H9 (cell line): ENCODE data around the gene GABBR2. TPM values are rescaled to one million over a fixed set of nuclear protein-coding genes. Genes with fewer than 3 reads are reported as not detected.

Experiments used
- DNase-seq: peaks from one replicate; pipeline ENCODE4 v3.0.0-alpha.2; 2017
- H2AFZ ChIP-seq: one replicate; pipeline ENCODE4 v1.6.1; 2013; ENCODE audit warnings: mild to moderate bottlenecking, low read length, control low read depth, moderate library complexity
- H2AK5ac ChIP-seq: 2 replicates; pipeline ENCODE4 v1.6.1; 2013; ENCODE audit warnings: low read length, control low read depth, mixed read lengths; ENCODE audit not compliant: insufficient read length
- H2BK120ac ChIP-seq: one replicate; pipeline ENCODE4 v1.6.1; 2013; ENCODE audit warnings: low read depth, mild to moderate bottlenecking, low read length, control low read depth, inconsistent platforms; ENCODE audit not compliant: poor library complexity, severe bottlenecking
- H2BK12ac ChIP-seq: 2 replicates; pipeline ENCODE4 v1.6.1; 2013; ENCODE audit warnings: low read length, control low read depth, mixed read lengths, low read depth; ENCODE audit not compliant: insufficient read length
- H2BK15ac ChIP-seq: 2 replicates; pipeline ENCODE4 v1.6.1; 2013; ENCODE audit warnings: low read depth, low read length, control low read depth
- H2BK20ac ChIP-seq: one replicate; pipeline ENCODE4 v1.6.1; 2013; ENCODE audit warnings: low read depth, mild to moderate bottlenecking, low read length, control low read depth, inconsistent platforms; ENCODE audit not compliant: poor library complexity, severe bottlenecking
- H2BK5ac ChIP-seq: 2 replicates; pipeline ENCODE4 v1.6.1; 2013; ENCODE audit warnings: low read length, control low read depth, mixed read lengths; ENCODE audit not compliant: insufficient read length
- H3K14ac ChIP-seq: 2 replicates; pipeline ENCODE4 v1.6.1; 2013; ENCODE audit warnings: low read length, control low read depth; ENCODE audit not compliant: insufficient read depth
- H3K18ac ChIP-seq: 2 replicates; pipeline ENCODE4 v1.6.1; 2013; ENCODE audit warnings: low read depth, mild to moderate bottlenecking, mixed read lengths, low read length, control low read depth; ENCODE audit not compliant: insufficient read length
- H3K23ac ChIP-seq: 2 replicates; pipeline ENCODE4 v1.6.1; 2013; ENCODE audit warnings: low read length, control low read depth, mixed read lengths, low read depth; ENCODE audit not compliant: insufficient read length
- H3K23me2 ChIP-seq: 2 replicates; pipeline ENCODE4 v1.6.1; 2013; ENCODE audit warnings: low read depth, mild to moderate bottlenecking, mixed read lengths, low read length, control low read depth; ENCODE audit not compliant: insufficient read length, poor library complexity, severe bottlenecking
- H3K27ac ChIP-seq: 2 replicates; pipeline ENCODE4 v1.5.1; 2013; ENCODE audit warnings: low read length, control low read depth, mixed read lengths, low read depth; ENCODE audit not compliant: insufficient read length
- H3K27me3 ChIP-seq: 2 replicates; pipeline ENCODE4 v1.6.1; 2013; ENCODE audit warnings: low read length, control low read depth, inconsistent platforms; ENCODE audit not compliant: insufficient read depth
- H3K4ac ChIP-seq: 2 replicates; pipeline ENCODE4 v1.6.1; 2013; ENCODE audit warnings: low read depth, mild to moderate bottlenecking, control low read depth, inconsistent platforms, low read length, moderate library complexity
- H3K4me1 ChIP-seq: 2 replicates; pipeline ENCODE4 v1.6.1; 2013; ENCODE audit warnings: low read length, control low read depth, inconsistent platforms; ENCODE audit not compliant: insufficient read depth
- H3K4me2 ChIP-seq: 2 replicates; pipeline ENCODE4 v1.6.1; 2013; ENCODE audit warnings: low read length, control low read depth, mixed read lengths; ENCODE audit not compliant: insufficient read length, insufficient read depth
- H3K56ac ChIP-seq: 2 replicates; pipeline ENCODE4 v1.6.1; 2013; ENCODE audit warnings: low read depth, mild to moderate bottlenecking, mixed read lengths, low read length, control low read depth; ENCODE audit not compliant: insufficient read length
- H3K79me1 ChIP-seq: 2 replicates; pipeline ENCODE4 v1.6.1; 2013; ENCODE audit warnings: low read depth, mild to moderate bottlenecking, moderate library complexity, low read length, control low read depth, inconsistent platforms; ENCODE audit not compliant: insufficient read depth, poor library complexity, severe bottlenecking
- H3K79me2 ChIP-seq: 2 replicates; pipeline ENCODE4 v1.6.1; 2013; ENCODE audit warnings: low read length, control low read depth, inconsistent platforms; ENCODE audit not compliant: insufficient read depth
- H3K9ac ChIP-seq: 2 replicates; pipeline ENCODE4 v1.6.1; 2013; ENCODE audit warnings: low read length, control low read depth, mixed read lengths; ENCODE audit not compliant: insufficient read length; ENCODE audit errors: extremely low read depth
- H3K9me3 ChIP-seq: one replicate; pipeline ENCODE4 v1.6.1; 2013; ENCODE audit warnings: low read depth, low read length, inconsistent platforms; ENCODE audit not compliant: control insufficient read depth
- H3T11ph ChIP-seq: one replicate; pipeline ENCODE4 v1.6.1; 2013; ENCODE audit warnings: mild to moderate bottlenecking, low read length, control low read depth, inconsistent platforms
- H4K20me1 ChIP-seq: one replicate; pipeline ENCODE4 v1.6.1; 2013; ENCODE audit not compliant: control insufficient read depth, insufficient read length, insufficient read depth
- H4K5ac ChIP-seq: 2 replicates; pipeline ENCODE4 v1.6.1; 2013; ENCODE audit warnings: low read depth, mild to moderate bottlenecking, mixed read lengths, low read length, control low read depth; ENCODE audit not compliant: insufficient read length
- H4K8ac ChIP-seq: replicated peaks from 2 replicates; pipeline ENCODE4 v1.6.1; 2013; ENCODE audit warnings: low read length, control low read depth, mixed read lengths, low read depth; ENCODE audit not compliant: insufficient read length
- H4K91ac ChIP-seq: 2 replicates; pipeline ENCODE4 v1.6.1; 2013; ENCODE audit warnings: low read depth, mild to moderate bottlenecking, moderate library complexity, mixed read lengths, low read length, control low read depth; ENCODE audit not compliant: insufficient read length
- H3K27ac Mint-ChIP-seq, 3 experiments: 2 replicates in 2 of 3; 3 replicates in 1 of 3; pipeline ENCODE4 v1.8.0; 2020 to 2021; ENCODE audit warnings: mixed read lengths in 3 of 3, mild to moderate bottlenecking in 1 of 3, moderate library complexity in 1 of 3
- H3K27me3 Mint-ChIP-seq: 2 replicates; pipeline ENCODE4 v1.8.0; 2021; ENCODE audit warnings: low read depth, mild to moderate bottlenecking, moderate library complexity, mixed read lengths
- H3K36me3 Mint-ChIP-seq, 3 experiments: 2 replicates in 2 of 3; 3 replicates in 1 of 3; pipeline ENCODE4 v1.8.0; 2020 to 2021; ENCODE audit warnings: low read depth in 3 of 3, mixed read lengths in 3 of 3; ENCODE audit not compliant: insufficient read depth in 1 of 3
- H3K4me1 Mint-ChIP-seq, 2 experiments: 2 replicates each; pipeline ENCODE4 v1.8.0; 2020; ENCODE audit warnings: mixed read lengths in 2 of 2
- H3K4me3 Mint-ChIP-seq, 2 experiments: 2 replicates in 1 of 2; 3 replicates in 1 of 2; pipeline ENCODE4 v1.8.0; 2020 to 2021; ENCODE audit warnings: mild to moderate bottlenecking in 2 of 2, mixed read lengths in 2 of 2, moderate library complexity in 1 of 2
- H3K9me3 Mint-ChIP-seq, 2 experiments: 2 replicates in 1 of 2; 3 replicates in 1 of 2; pipeline ENCODE4 v1.8.0; 2020; ENCODE audit warnings: mild to moderate bottlenecking in 2 of 2, mixed read lengths in 2 of 2, moderate library complexity in 1 of 2
- CTCF ChIP-seq: fragments of 200-600 bp; sonication (generic); conservative IDR thresholded peaks from 3 replicates; pipeline ENCODE4 v1.8.0; 2021; ENCODE audit warnings: antibody characterized with exemption, mild to moderate bottlenecking
- WGBS: extraction: QIAGEN DNeasy Blood & Tissue Kit; methylation state at CpG from one replicate; pipeline ENCODE4 v1.1.7; 2013; ENCODE audit warnings: missing lambda C conversion rate, low lambda C conversion rate, mixed read lengths; ENCODE audit not compliant: insufficient read length; ENCODE audit errors: extremely low coverage; 5-methylcytosine and 5-hydroxymethylcytosine counted together
- total RNA-seq: library from RNA; stranded (reverse); gene quantifications from 2 replicates; pipeline ENCODE4 v1.2.1, GENCODE V29; 2021

GABBR2 gene
- total RNA-seq, 1 experiment from 2014 or later = 0.66 TPM

DNA sequence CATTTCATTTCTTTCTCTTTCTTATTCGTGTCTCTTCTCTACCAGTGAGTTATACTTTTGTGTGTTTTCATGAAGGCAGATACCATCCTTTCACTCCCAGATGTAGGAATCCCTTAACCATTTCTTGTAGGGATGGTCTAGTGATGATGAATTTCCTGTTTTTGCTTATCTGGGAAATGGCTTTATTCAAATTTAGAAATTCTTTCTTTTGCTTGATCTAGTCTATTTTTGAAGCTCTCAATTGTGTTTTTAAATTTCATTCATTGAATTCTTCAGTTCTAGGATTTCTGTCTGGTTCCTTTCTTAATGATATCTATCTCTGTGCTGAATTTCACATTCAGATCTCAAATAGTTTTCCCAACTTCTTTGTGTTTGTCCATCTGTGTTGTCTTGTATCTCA lies 357.4 kb downstream of the GABBR2 start:
- peaks cover 5% of the 10 kb centered on the region for H3K27me3 Mint-ChIP-seq
- peaks cover 0 to 3% (median 0%) of the 10 kb centered on the region in 3 experiments; a peak in 3 of 7 replicates for H3K36me3 Mint-ChIP-seq

More for the DNA sequence above, 357.4 kb downstream of the GABBR2 start:
- no peaks in the 10 kb centered on the region for H3K79me1 ChIP-seq
- no peaks in the 10 kb centered on the region for H3K27me3 ChIP-seq
- no peaks in the 10 kb centered on the region for H3K79me2 ChIP-seq
- H2BK20ac ChIP-seq = no peak overlapping the region
- no peak for TF ChIP-seq CTCF
- no peak for DNase-seq
- H3T11ph ChIP-seq = no peak overlapping the region
- no peak overlapping the region for H2BK5ac ChIP-seq
- no peaks in the 10 kb centered on the region for H3K9me3 ChIP-seq
- no peak overlapping the region for H4K5ac ChIP-seq
- H3K4me1 ChIP-seq = no peaks in the 10 kb centered on the region
- WGBS = no CpG with 5 or more reads among the region's 1 CpG
- H3K14ac ChIP-seq = no peak overlapping the region
- Mint-ChIP-seq H3K4me1 (no peaks in the 10 kb centered on the region), H3K4me3 (no peak overlapping the region), H3K9me3 (peaks cover 5 to 9% of the 10 kb centered on the region in 2 experiments; a peak in 4 of 5 replicates), H3K27ac (no peak overlapping the region)
- H4K20me1 ChIP-seq = no peaks in the 10 kb centered on the region
- no peak overlapping the region for H3K27ac ChIP-seq
- no peak overlapping the region for H3K23ac ChIP-seq
- no peak overlapping the region for H2BK12ac ChIP-seq
- H4K8ac ChIP-seq = no peak overlapping the region
- no peak overlapping the region for H2BK120ac ChIP-seq
- H2AK5ac ChIP-seq = no peak overlapping the region
- H2AFZ ChIP-seq = no peak overlapping the region
- H3K18ac ChIP-seq = no peak overlapping the region
- no peak overlapping the region for H3K56ac ChIP-seq
- H3K4me2 ChIP-seq = no peak overlapping the region
- no peaks in the 10 kb centered on the region for H3K23me2 ChIP-seq
- H2BK15ac ChIP-seq = no peak overlapping the region
- no peak overlapping the region for H3K4ac ChIP-seq
- H3K9ac ChIP-seq = no peak overlapping the region
- no peak overlapping the region for H4K91ac ChIP-seq
